ENCODE results near the gene CDK14.

The CDK14 gene

DNA sequence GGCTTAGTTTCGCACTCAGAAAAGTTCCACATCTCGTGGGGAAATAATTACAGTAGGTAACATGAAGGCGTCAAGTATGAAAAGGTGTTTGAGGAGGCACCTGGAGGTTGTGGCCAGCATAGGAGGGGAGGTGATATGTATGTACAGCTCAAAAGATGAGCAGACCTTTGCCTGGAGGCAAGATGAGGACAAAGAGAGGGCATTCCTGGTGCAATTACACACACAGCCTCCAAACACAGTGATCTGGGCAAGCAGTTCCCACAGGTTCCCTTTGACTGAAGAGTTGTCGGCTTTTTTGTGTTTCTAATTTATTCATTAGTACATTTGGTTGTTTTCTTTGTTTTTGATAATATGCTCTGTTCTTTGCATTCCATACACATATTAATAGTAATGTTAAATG lies 46.9 kb downstream of the CDK14 start:
- Histone ChIP-seq H3K4me2 (ENCODE audit: insufficient read depth, low read length) (no peak overlapping the region), H3K4me3 (ENCODE audit: low read depth in 1 of 2, low read length in 2 of 2) (no peak overlapping the region), H3K27ac (ENCODE audit: low read length) (no peak overlapping the region), H3K79me2 (ENCODE audit: insufficient read depth, low read length) (no peaks in the 10 kb centered on the region), H2AFZ (ENCODE audit: low read depth, low read length) (no peak overlapping the region), H3K9me3 (ENCODE audit: insufficient read depth, low read length, severe bottlenecking) (no peaks in the 10 kb centered on the region), H3K9ac (ENCODE audit: low read depth, low read length) (no peak overlapping the region), H4K20me1 (ENCODE audit: insufficient read depth, low read length) (no peaks in the 10 kb centered on the region), H3K36me3 (ENCODE audit: insufficient read depth, low read length) (no peaks in the 10 kb centered on the region), H3K4me1 (ENCODE audit: insufficient read depth, low read length) (no peaks in the 10 kb centered on the region), H3K27me3 (ENCODE audit: insufficient read depth, low read length, poor library complexity) (no peaks in the 10 kb centered on the region)
- no peak for ATAC-seq (ENCODE audit: insufficient read depth, low read depth)
- no peak for DNase-seq
- TF ChIP-seq, protein P1, sequence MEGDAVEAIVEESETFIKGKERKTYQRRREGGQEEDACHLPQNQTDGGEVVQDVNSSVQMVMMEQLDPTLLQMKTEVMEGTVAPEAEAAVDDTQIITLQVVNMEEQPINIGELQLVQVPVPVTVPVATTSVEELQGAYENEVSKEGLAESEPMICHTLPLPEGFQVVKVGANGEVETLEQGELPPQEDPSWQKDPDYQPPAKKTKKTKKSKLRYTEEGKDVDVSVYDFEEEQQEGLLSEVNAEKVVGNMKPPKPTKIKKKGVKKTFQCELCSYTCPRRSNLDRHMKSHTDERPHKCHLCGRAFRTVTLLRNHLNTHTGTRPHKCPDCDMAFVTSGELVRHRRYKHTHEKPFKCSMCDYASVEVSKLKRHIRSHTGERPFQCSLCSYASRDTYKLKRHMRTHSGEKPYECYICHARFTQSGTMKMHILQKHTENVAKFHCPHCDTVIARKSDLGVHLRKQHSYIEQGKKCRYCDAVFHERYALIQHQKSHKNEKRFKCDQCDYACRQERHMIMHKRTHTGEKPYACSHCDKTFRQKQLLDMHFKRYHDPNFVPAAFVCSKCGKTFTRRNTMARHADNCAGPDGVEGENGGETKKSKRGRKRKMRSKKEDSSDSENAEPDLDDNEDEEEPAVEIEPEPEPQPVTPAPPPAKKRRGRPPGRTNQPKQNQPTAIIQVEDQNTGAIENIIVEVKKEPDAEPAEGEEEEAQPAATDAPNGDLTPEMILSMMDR (IDR thresholded peaks at IDR 0.05; ENCODE audit: borderline replicate concordance, extremely low read depth, low read length, poor library complexity, severe bottlenecking) = no peak
- TF ChIP-seq EZH2 (IDR thresholded peaks at IDR 0.05; ENCODE audit: borderline replicate concordance, low read depth, low read length, severe bottlenecking) = no peak

DNA sequence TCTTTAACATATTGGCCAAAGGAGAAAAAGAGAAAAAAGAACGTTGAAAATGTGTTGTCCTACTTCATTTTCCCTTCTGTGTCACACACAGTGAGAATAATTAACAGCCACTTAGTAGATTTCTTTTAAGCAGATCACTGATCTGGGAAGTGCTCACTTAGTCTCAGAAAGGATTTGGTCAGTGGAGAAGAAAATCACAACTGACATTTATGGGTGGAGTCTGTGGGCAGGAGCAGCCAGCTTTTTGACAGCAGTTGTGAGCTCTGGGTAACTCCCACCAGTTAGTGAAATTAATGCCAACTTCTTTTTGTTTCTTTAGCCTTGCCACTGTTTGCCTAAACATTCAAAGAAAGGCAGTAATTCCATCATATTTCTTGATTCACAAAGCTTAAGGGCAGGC lies 49.7 kb downstream of the CDK14 start:
- no peak overlapping the region for H3K27ac ChIP-seq (ENCODE audit: low read length)
- H3K9me3 ChIP-seq (ENCODE audit: insufficient read depth, low read length, severe bottlenecking) = no peaks in the 10 kb centered on the region
- H4K20me1 ChIP-seq (ENCODE audit: insufficient read depth, low read length) = no peaks in the 10 kb centered on the region
- no peaks in the 10 kb centered on the region for H3K27me3 ChIP-seq (ENCODE audit: insufficient read depth, low read length, poor library complexity)
- ATAC-seq (ENCODE audit: insufficient read depth, low read depth) = no peak
- no peak for DNase-seq
- H3K4me2 ChIP-seq (ENCODE audit: insufficient read depth, low read length) = no peak overlapping the region
- TF ChIP-seq EZH2 (IDR thresholded peaks at IDR 0.05; ENCODE audit: borderline replicate concordance, low read depth, low read length, severe bottlenecking) = no peak
- no peak overlapping the region for H3K9ac ChIP-seq (ENCODE audit: low read depth, low read length)
- H3K36me3 ChIP-seq (ENCODE audit: insufficient read depth, low read length) = no peaks in the 10 kb centered on the region
- no peaks in the 10 kb centered on the region for H3K4me1 ChIP-seq (ENCODE audit: insufficient read depth, low read length)
- H3K79me2 ChIP-seq (ENCODE audit: insufficient read depth, low read length) = no peaks in the 10 kb centered on the region
- no peak overlapping the region for H3K4me3 ChIP-seq (ENCODE audit: low read depth in 1 of 2, low read length in 2 of 2)
- no peak overlapping the region for H2AFZ ChIP-seq (ENCODE audit: low read depth, low read length)

DNA sequence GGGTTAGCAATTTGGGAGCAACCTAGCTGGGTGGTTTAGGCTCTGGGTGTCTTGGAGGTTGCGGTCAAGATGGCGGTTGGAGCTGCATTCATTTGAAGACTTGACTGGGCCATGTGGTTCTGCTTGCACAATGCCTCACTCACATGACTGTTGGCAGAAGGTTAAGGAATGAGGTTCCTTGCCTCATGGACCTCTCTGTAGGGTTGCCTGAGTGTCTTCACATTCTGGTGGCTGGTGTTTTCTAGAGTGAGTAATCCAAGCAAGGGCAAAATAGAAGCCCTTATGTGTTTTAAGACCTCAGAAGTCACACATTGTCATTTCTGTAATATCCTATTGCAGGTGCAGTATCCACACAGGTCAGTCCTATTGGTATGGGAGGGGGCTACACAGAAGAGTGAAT lies 52.0 kb downstream of the CDK14 start:
- no peaks in the 10 kb centered on the region for H3K9me3 ChIP-seq (ENCODE audit: insufficient read depth, low read length, severe bottlenecking)
- no peaks in the 10 kb centered on the region for H3K27me3 ChIP-seq (ENCODE audit: insufficient read depth, low read length, poor library complexity)
- H3K27ac ChIP-seq (ENCODE audit: low read length) = no peak overlapping the region
- no peak overlapping the region for H3K4me3 ChIP-seq (ENCODE audit: low read depth in 1 of 2, low read length in 2 of 2)
- H3K4me2 ChIP-seq (ENCODE audit: insufficient read depth, low read length) = no peak overlapping the region
- no peaks in the 10 kb centered on the region for H3K4me1 ChIP-seq (ENCODE audit: insufficient read depth, low read length)
- H3K36me3 ChIP-seq (ENCODE audit: insufficient read depth, low read length) = no peaks in the 10 kb centered on the region
- no peak for TF ChIP-seq EZH2 (IDR thresholded peaks at IDR 0.05; ENCODE audit: borderline replicate concordance, low read depth, low read length, severe bottlenecking)
- TF ChIP-seq, protein P1 (IDR thresholded peaks at IDR 0.05; ENCODE audit: borderline replicate concordance, extremely low read depth, low read length, poor library complexity, severe bottlenecking) = no peak
- no peaks in the 10 kb centered on the region for H3K79me2 ChIP-seq (ENCODE audit: insufficient read depth, low read length)
- no peaks in the 10 kb centered on the region for H4K20me1 ChIP-seq (ENCODE audit: insufficient read depth, low read length)
- no peak overlapping the region for H2AFZ ChIP-seq (ENCODE audit: low read depth, low read length)
- H3K9ac ChIP-seq (ENCODE audit: low read depth, low read length) = no peak overlapping the region
- DNase-seq = no peak
- no peak for ATAC-seq (ENCODE audit: insufficient read depth, low read depth)

DNA sequence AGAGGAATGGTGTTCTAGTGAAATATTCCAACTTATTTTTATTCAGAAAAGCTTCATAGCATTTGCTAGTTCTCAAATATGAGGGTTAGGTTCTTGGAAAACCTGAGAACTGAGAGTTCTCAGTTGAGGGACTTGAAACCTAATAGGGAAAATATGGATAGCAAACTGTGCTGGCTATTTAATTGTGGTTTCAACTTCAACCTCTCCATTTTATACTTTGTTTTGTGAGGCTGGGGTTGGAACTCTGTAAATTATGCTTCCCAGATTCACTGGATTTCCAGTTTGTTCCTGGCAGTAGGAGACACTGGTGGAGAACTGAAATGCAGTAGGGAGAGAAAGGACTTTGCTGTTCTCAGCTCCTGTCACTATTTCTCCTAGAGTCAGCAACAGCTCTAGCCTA lies 52.7 kb downstream of the CDK14 start:
- Histone ChIP-seq H3K36me3 (ENCODE audit: insufficient read depth, low read length) (no peaks in the 10 kb centered on the region), H4K20me1 (ENCODE audit: insufficient read depth, low read length) (no peaks in the 10 kb centered on the region), H3K4me3 (ENCODE audit: low read depth in 1 of 2, low read length in 2 of 2) (no peak overlapping the region), H3K4me2 (ENCODE audit: insufficient read depth, low read length) (no peak overlapping the region), H2AFZ (ENCODE audit: low read depth, low read length) (no peak overlapping the region), H3K79me2 (ENCODE audit: insufficient read depth, low read length) (no peaks in the 10 kb centered on the region), H3K4me1 (ENCODE audit: insufficient read depth, low read length) (no peaks in the 10 kb centered on the region), H3K9me3 (ENCODE audit: insufficient read depth, low read length, severe bottlenecking) (no peaks in the 10 kb centered on the region), H3K9ac (ENCODE audit: low read depth, low read length) (no peak overlapping the region), H3K27me3 (ENCODE audit: insufficient read depth, low read length, poor library complexity) (no peaks in the 10 kb centered on the region), H3K27ac (ENCODE audit: low read length) (no peak overlapping the region)
- DNase-seq = no peak
- no peak for ATAC-seq (ENCODE audit: insufficient read depth, low read depth)
- TF ChIP-seq EZH2 (IDR thresholded peaks at IDR 0.05; ENCODE audit: borderline replicate concordance, low read depth, low read length, severe bottlenecking) = no peak
- TF ChIP-seq, protein P1 (IDR thresholded peaks at IDR 0.05; ENCODE audit: borderline replicate concordance, extremely low read depth, low read length, poor library complexity, severe bottlenecking) = no peak

All from DND-41 (cell line).